ENCODE results near the gene MDK. TPM values are rescaled to one million over a fixed set of nuclear protein-coding genes. Genes with fewer than 3 reads are reported as not detected.

Gene MDK
- 12.3 and 13.6 TPM in 2 replicates for total RNA-seq

GRCh38 chr11:46381048-46381818, at the start of gene MDK:
MDK (plus strand) TSS chr11:46381669; CDS start chr11:46382058, 389 bp downstream.

GRCh38 chr11:46346886-46347636, 34.4 kb upstream of the MDK start, which contains the start of gene DGKZ:
DGKZ (plus strand) TSS chr11:46347463; CDS start chr11:46347660, 197 bp downstream.

GRCh38 chr11:46391578-46392420, 10.3 kb downstream of the MDK start, which contains the start of gene CHRM4:
CHRM4 (minus strand) TSS chr11:46391776; CDS start chr11:46386557, 5,219 bp downstream.

Small RNAs within 50 kb of the gene (small RNA-seq; reads per million reads assigned to genes)
- gene MIR4688: not detected

Other genes with a start within 250 kb of the MDK start
- 55.4 and 69.4 TPM in 2 replicates for gene CREB3L1, start 104.0 kb upstream of the MDK start, total RNA-seq
- 63.0 and 66.5 TPM in 2 replicates for gene DGKZ, start 34.2 kb upstream of the MDK start, total RNA-seq
- gene CHRM4, start 10.1 kb downstream of the MDK start, total RNA-seq: 0.16 TPM in 1 of 2 replicates, not detected in the other
- 40.4 and 46.9 TPM in 2 replicates for gene AMBRA1, start 212.4 kb downstream of the MDK start, total RNA-seq
- gene HARBI1, start 235.6 kb downstream of the MDK start, total RNA-seq: 6.1 and 7.3 TPM in 2 replicates
- gene ATG13, start 235.9 kb downstream of the MDK start, total RNA-seq: 69.1 and 73.2 TPM in 2 replicates

Measured in hair follicle dermal papilla cell (primary cell).